Measurements from ENCODE around the gene APRT.

The APRT gene

GRCh38 chr16:88778541-88779065 lies 33.1 kb downstream of the APRT start:
- H4K8ac ChIP-seq (ENCODE audit: low read length): no peak overlapping the region
- no peak overlapping the region for H3K27ac ChIP-seq (ENCODE audit: low read length, poor library complexity, severe bottlenecking)
- H3K36me3 ChIP-seq (ENCODE audit: control insufficient read depth in 1 of 2, insufficient read depth in 2 of 2, low read depth in 1 of 2, low read length in 2 of 2): peaks cover 0 to 11% of the 10 kb centered on the region in 2 experiments
- no peaks in the 10 kb centered on the region for H3K9me3 ChIP-seq (ENCODE audit: control insufficient read depth, low read length)
- no peak overlapping the region for H3K14ac ChIP-seq (ENCODE audit: low read length in 2 of 2)
- H3K27me3 ChIP-seq (ENCODE audit: control insufficient read depth in 1 of 2, insufficient read depth in 1 of 2, low read length in 2 of 2): no peaks in the 10 kb centered on the region
- no peak overlapping the region for H2BK15ac ChIP-seq (ENCODE audit: low read depth, poor library complexity, severe bottlenecking)
- no peak overlapping the region for H2AFZ ChIP-seq (ENCODE audit: low read depth, low read length)
- H3K4me1 ChIP-seq (ENCODE audit: control insufficient read depth, insufficient read depth, low read depth, low read length): peaks cover 87% of the 10 kb centered on the region
- no peak overlapping the region for H3K4me2 ChIP-seq (ENCODE audit: low read length, poor library complexity, severe bottlenecking)
- H2BK120ac ChIP-seq (ENCODE audit: low read depth, low read length): no peak overlapping the region
- no peak overlapping the region for H4K91ac ChIP-seq (ENCODE audit: low read length)
- H3K4ac ChIP-seq (ENCODE audit: low read depth in 1 of 2, low read length in 2 of 2): no peak overlapping the region
- peaks cover 13% of the 10 kb centered on the region for H3K79me1 ChIP-seq (replicated peaks; ENCODE audit: low read length, poor library complexity, severe bottlenecking)
- H2AK5ac ChIP-seq (ENCODE audit: low read length, severe bottlenecking): peak overlapping the region; percentile 12
- no peak for DNase-seq
- no peak overlapping the region for H3K9ac ChIP-seq (ENCODE audit: low read length)
- H3K4me3 ChIP-seq (ENCODE audit: insufficient read depth in 1 of 2, low read depth in 1 of 2, low read length in 2 of 2): no peak overlapping the region
- H3K23ac ChIP-seq (ENCODE audit: low read length in 2 of 2): no peak overlapping the region
- H2BK12ac ChIP-seq (ENCODE audit: low read length in 2 of 2): peak overlapping the region in 1 of 2 experiments; percentile 68
- WGBS: 92% methylated on average over 30 of the region's 30 CpGs
- no peak overlapping the region for H3K18ac ChIP-seq (ENCODE audit: low read depth in 1 of 2, low read length in 2 of 2)
- H2BK5ac ChIP-seq (ENCODE audit: low read depth, low read length, poor library complexity, severe bottlenecking): no peak overlapping the region

- Histone ChIP-seq H3K4me2 (ENCODE audit: low read length, poor library complexity, severe bottlenecking) (peak overlapping the region; percentile 30), H2AFZ (ENCODE audit: low read depth, low read length) (no peak overlapping the region), H4K8ac (ENCODE audit: low read length) (no peak overlapping the region), H3K36me3 (ENCODE audit: control insufficient read depth in 1 of 2, insufficient read depth in 2 of 2, low read depth in 1 of 2, low read length in 2 of 2) (peaks cover 0 to 11% of the 10 kb centered on the region in 2 experiments), H2AK5ac (ENCODE audit: low read length, severe bottlenecking) (peak overlapping the region; percentile 31), H3K4me1 (ENCODE audit: control insufficient read depth, insufficient read depth, low read depth, low read length) (peaks cover 88% of the 10 kb centered on the region), H2BK120ac (ENCODE audit: low read depth, low read length) (peak overlapping the region; percentile 42), H3K4ac (ENCODE audit: low read depth in 1 of 2, low read length in 2 of 2) (no peak overlapping the region), H2BK5ac (ENCODE audit: low read depth, low read length, poor library complexity, severe bottlenecking) (no peak overlapping the region), H3K9ac (ENCODE audit: low read length) (no peak overlapping the region), H3K9me3 (ENCODE audit: control insufficient read depth, low read length) (no peaks in the 10 kb centered on the region), H3K27ac (ENCODE audit: low read length, poor library complexity, severe bottlenecking) (no peak overlapping the region), H3K23ac (ENCODE audit: low read length in 2 of 2) (no peak overlapping the region), H3K27me3 (ENCODE audit: control insufficient read depth in 1 of 2, insufficient read depth in 1 of 2, low read length in 2 of 2) (no peaks in the 10 kb centered on the region), H2BK12ac (ENCODE audit: low read length in 2 of 2) (no peak overlapping the region), H3K79me1 (replicated peaks; ENCODE audit: low read length, poor library complexity, severe bottlenecking) (peaks cover 13% of the 10 kb centered on the region), H4K91ac (ENCODE audit: low read length) (no peak overlapping the region), H3K18ac (ENCODE audit: low read depth in 1 of 2, low read length in 2 of 2) (no peak overlapping the region), H3K14ac (ENCODE audit: low read length in 2 of 2) (no peak overlapping the region), H2BK15ac (ENCODE audit: low read depth, poor library complexity, severe bottlenecking) (peak overlapping the region; percentile 68), H3K4me3 (ENCODE audit: insufficient read depth in 1 of 2, low read depth in 1 of 2, low read length in 2 of 2) (no peak overlapping the region)
- 88% methylated on average over 7 of the region's 7 CpGs for WGBS
- no peak for DNase-seq
Observed at GRCh38 chr16:88778271-88778525, 33.5 kb downstream of the APRT start.

GRCh38 chr16:88777471-88778270 lies 34.1 kb downstream of the APRT start:
- Histone ChIP-seq H2BK120ac (ENCODE audit: low read depth, low read length) (peak overlapping the region; percentile 42), H3K27ac (ENCODE audit: low read length, poor library complexity, severe bottlenecking) (no peak overlapping the region), H3K9me3 (ENCODE audit: control insufficient read depth, low read length) (no peaks in the 10 kb centered on the region), H3K23ac (ENCODE audit: low read length in 2 of 2) (no peak overlapping the region), H2AFZ (ENCODE audit: low read depth, low read length) (no peak overlapping the region), H3K4me1 (ENCODE audit: control insufficient read depth, insufficient read depth, low read depth, low read length) (peaks cover 90% of the 10 kb centered on the region), H4K8ac (ENCODE audit: low read length) (no peak overlapping the region), H3K9ac (ENCODE audit: low read length) (no peak overlapping the region), H2AK5ac (ENCODE audit: low read length, severe bottlenecking) (peak overlapping the region; percentile 90), H3K18ac (ENCODE audit: low read depth in 1 of 2, low read length in 2 of 2) (peak overlapping the region in 1 of 2 experiments; percentile 38), H4K91ac (ENCODE audit: low read length) (no peak overlapping the region), H3K36me3 (ENCODE audit: control insufficient read depth in 1 of 2, insufficient read depth in 2 of 2, low read depth in 1 of 2, low read length in 2 of 2) (peaks cover 0 to 11% of the 10 kb centered on the region in 2 experiments), H3K4me2 (ENCODE audit: low read length, poor library complexity, severe bottlenecking) (peak overlapping the region; percentile 30), H2BK15ac (ENCODE audit: low read depth, poor library complexity, severe bottlenecking) (peak overlapping the region; percentile 68), H3K79me1 (replicated peaks; ENCODE audit: low read length, poor library complexity, severe bottlenecking) (peaks cover 13% of the 10 kb centered on the region), H2BK5ac (ENCODE audit: low read depth, low read length, poor library complexity, severe bottlenecking) (peak overlapping the region; percentile 53), H3K14ac (ENCODE audit: low read length in 2 of 2) (no peak overlapping the region), H3K4ac (ENCODE audit: low read depth in 1 of 2, low read length in 2 of 2) (peak overlapping the region in 1 of 2 experiments; percentile 53), H3K4me3 (ENCODE audit: insufficient read depth in 1 of 2, low read depth in 1 of 2, low read length in 2 of 2) (no peak overlapping the region), H3K27me3 (ENCODE audit: control insufficient read depth in 1 of 2, insufficient read depth in 1 of 2, low read length in 2 of 2) (no peaks in the 10 kb centered on the region), H2BK12ac (ENCODE audit: low read length in 2 of 2) (peak overlapping the region in 1 of 2 experiments; percentile 88)
- DNase-seq: no peak
- WGBS: 89% methylated on average over 34 of the region's 34 CpGs

DNA sequence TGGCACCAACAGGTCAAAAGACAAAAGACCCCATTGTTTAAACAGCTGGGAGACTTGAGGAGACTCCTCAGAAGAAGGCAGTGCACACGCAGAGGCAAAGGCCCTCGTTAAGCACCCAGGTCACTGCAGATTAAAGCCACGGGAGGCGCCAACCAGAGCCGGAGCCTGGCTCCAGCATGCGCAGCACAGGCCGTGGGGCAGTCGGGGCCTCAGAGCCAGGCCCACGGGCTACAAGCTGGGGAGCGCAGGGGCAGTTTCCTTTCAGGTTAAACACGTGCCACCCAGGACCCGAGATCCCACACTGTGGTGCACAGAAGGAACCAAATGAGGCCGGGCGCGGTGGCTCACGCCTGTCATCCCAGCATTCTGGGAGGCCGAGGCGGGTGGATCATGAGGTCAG lies 35.9 kb downstream of the APRT start:
- no peak for DNase-seq
- no peak overlapping the region for H2BK5ac ChIP-seq (ENCODE audit: low read depth, low read length, poor library complexity, severe bottlenecking)
- no peak overlapping the region for H3K14ac ChIP-seq (ENCODE audit: low read length in 2 of 2)

More for the DNA sequence above, 35.9 kb downstream of the APRT start:
- Histone ChIP-seq H3K4me3 (ENCODE audit: insufficient read depth in 1 of 2, low read depth in 1 of 2, low read length in 2 of 2) (no peak overlapping the region), H3K23ac (ENCODE audit: low read length in 2 of 2) (no peak overlapping the region), H3K36me3 (ENCODE audit: control insufficient read depth in 1 of 2, insufficient read depth in 2 of 2, low read depth in 1 of 2, low read length in 2 of 2) (peaks cover 0 to 6% of the 10 kb centered on the region in 2 experiments), H3K4me2 (ENCODE audit: low read length, poor library complexity, severe bottlenecking) (no peak overlapping the region), H3K9ac (ENCODE audit: low read length) (no peak overlapping the region), H3K4ac (ENCODE audit: low read depth in 1 of 2, low read length in 2 of 2) (no peak overlapping the region), H3K9me3 (ENCODE audit: control insufficient read depth, low read length) (no peaks in the 10 kb centered on the region), H2BK120ac (ENCODE audit: low read depth, low read length) (no peak overlapping the region), H2BK12ac (ENCODE audit: low read length in 2 of 2) (no peak overlapping the region), H3K27me3 (ENCODE audit: control insufficient read depth in 1 of 2, insufficient read depth in 1 of 2, low read length in 2 of 2) (no peaks in the 10 kb centered on the region), H3K4me1 (ENCODE audit: control insufficient read depth, insufficient read depth, low read depth, low read length) (peaks cover 87% of the 10 kb centered on the region), H3K18ac (ENCODE audit: low read depth in 1 of 2, low read length in 2 of 2) (no peak overlapping the region), H2BK15ac (ENCODE audit: low read depth, poor library complexity, severe bottlenecking) (no peak overlapping the region), H3K79me1 (replicated peaks; ENCODE audit: low read length, poor library complexity, severe bottlenecking) (peaks cover 11% of the 10 kb centered on the region), H2AK5ac (ENCODE audit: low read length, severe bottlenecking) (no peak overlapping the region), H4K91ac (ENCODE audit: low read length) (no peak overlapping the region), H4K8ac (ENCODE audit: low read length) (no peak overlapping the region), H2AFZ (ENCODE audit: low read depth, low read length) (no peak overlapping the region), H3K27ac (ENCODE audit: low read length, poor library complexity, severe bottlenecking) (no peak overlapping the region)
- 93% methylated on average over 18 of the region's 18 CpGs for WGBS

Data from mesenchymal stem cell (in vitro differentiated cells and primary cell).